DND-41 (cell line): ENCODE data around the gene MIR17HG.
A peak's percentile ranks its signal among the peaks of the same experiment; 100 is the strongest.

ENCODE experiments used
- ATAC-seq: fragments of 200-7000 bp; cut with Tn5 transposase; 3 replicates; pipeline ENCODE4 v1.9.1; 2021; ENCODE audit warnings: low read depth; ENCODE audit not compliant: insufficient read depth
- DNase-seq: peaks from one replicate; pipeline ENCODE4 v3.0.0-alpha.2; 2020
- H2AFZ ChIP-seq: 2 replicates; pipeline ENCODE4 v1.6.0; 2012; ENCODE audit warnings: low read depth, low read length
- H3K27ac ChIP-seq: 2 replicates; pipeline ENCODE4 v1.5.1; 2012; ENCODE audit warnings: low read length, inconsistent platforms
- H3K27me3 ChIP-seq: fragments of 200-600 bp; sonication (generic); 2 replicates; pipeline ENCODE4 v1.6.0; 2012; ENCODE audit warnings: low read length, mild to moderate bottlenecking, inconsistent platforms; ENCODE audit not compliant: insufficient read depth, poor library complexity
- H3K36me3 ChIP-seq: 2 replicates; pipeline ENCODE4 v1.5.1; 2012; ENCODE audit warnings: low read length, inconsistent platforms; ENCODE audit not compliant: insufficient read depth
- H3K4me1 ChIP-seq: 2 replicates; pipeline ENCODE4 v1.5.1; 2012; ENCODE audit warnings: mild to moderate bottlenecking, low read length; ENCODE audit not compliant: insufficient read depth
- H3K4me2 ChIP-seq: 2 replicates; pipeline ENCODE4 v1.6.0; 2012; ENCODE audit warnings: mild to moderate bottlenecking, moderate library complexity, low read length, inconsistent platforms; ENCODE audit not compliant: insufficient read depth
- H3K4me3 ChIP-seq, 2 experiments: fragments of 200-600 bp in 1 of 2; shearing (Covaris generic) in 1 of 2; 2 replicates each; pipeline ENCODE4 v1.5.1; 2012 to 2016; ENCODE audit warnings: inconsistent platforms in 2 of 2, low read length in 2 of 2, mild to moderate bottlenecking in 2 of 2, low read depth in 1 of 2, moderate library complexity in 1 of 2
- H3K79me2 ChIP-seq: 2 replicates; pipeline ENCODE4 v1.6.0; 2012; ENCODE audit warnings: low read length, inconsistent platforms; ENCODE audit not compliant: insufficient read depth
- H3K9ac ChIP-seq: 2 replicates; pipeline ENCODE4 v1.6.0; 2012; ENCODE audit warnings: low read depth, mild to moderate bottlenecking, inconsistent platforms, low read length, moderate library complexity
- H3K9me3 ChIP-seq: 2 replicates; pipeline ENCODE4 v1.5.1; 2012; ENCODE audit warnings: low read length, moderate library complexity, mild to moderate bottlenecking, inconsistent platforms; ENCODE audit not compliant: insufficient read depth, severe bottlenecking
- H4K20me1 ChIP-seq: 2 replicates; pipeline ENCODE4 v1.6.0; 2012; ENCODE audit warnings: low read length; ENCODE audit not compliant: insufficient read depth
- CTCF ChIP-seq: IDR thresholded peaks from 2 replicates; pipeline ENCODE4 v1.5.1; 2012; ENCODE audit warnings: borderline replicate concordance, low read length, moderate library complexity, mild to moderate bottlenecking; ENCODE audit not compliant: poor library complexity, severe bottlenecking; ENCODE audit errors: extremely low read depth
- EZH2 ChIP-seq: IDR thresholded peaks from 3 replicates; pipeline ENCODE4 v1.6.1; 2012; ENCODE audit warnings: borderline replicate concordance, low read depth, mild to moderate bottlenecking, moderate library complexity, low read length, inconsistent platforms; ENCODE audit not compliant: severe bottlenecking

Gene MIR17HG

GRCh38 chr13:91356919-91357612, 9.6 kb downstream of the MIR17HG start:
- no peak overlapping the region for H3K4me2 ChIP-seq
- no peaks in the 10 kb centered on the region for H3K27me3 ChIP-seq
- ATAC-seq (peak; percentile 0; the same call in 1 of the 3 replicates), DNase-seq (no peak)
- peaks cover 6% of the 10 kb centered on the region for H3K4me1 ChIP-seq
- H4K20me1 ChIP-seq = peaks cover 67% of the 10 kb centered on the region
- H3K27ac ChIP-seq = no peak overlapping the region
- peaks cover 58% of the 10 kb centered on the region for H3K36me3 ChIP-seq
- H3K9ac ChIP-seq = no peak overlapping the region
- no peaks in the 10 kb centered on the region for H3K9me3 ChIP-seq
- peaks cover 27% of the 10 kb centered on the region for H3K79me2 ChIP-seq
- no peak overlapping the region for H2AFZ ChIP-seq
- no peak overlapping the region for H3K4me3 ChIP-seq
- TF ChIP-seq EZH2 = no peak
- TF ChIP-seq CTCF = no peak

- H3K4me3 ChIP-seq = no peak overlapping the region
- H3K36me3 ChIP-seq = peaks cover 51% of the 10 kb centered on the region
- no peaks in the 10 kb centered on the region for H3K9me3 ChIP-seq
- H3K27ac ChIP-seq = no peak overlapping the region
- H3K79me2 ChIP-seq = peaks cover 20% of the 10 kb centered on the region; the same call in 1 of the 2 replicates
- no peak for TF ChIP-seq CTCF
- no peak for TF ChIP-seq EZH2
- no peak overlapping the region for H2AFZ ChIP-seq
- H3K4me2 ChIP-seq = no peak overlapping the region
- H3K4me1 ChIP-seq = no peaks in the 10 kb centered on the region
- peaks cover 60% of the 10 kb centered on the region for H4K20me1 ChIP-seq
- no peak for DNase-seq
- H3K9ac ChIP-seq = no peak overlapping the region
- H3K27me3 ChIP-seq = no peaks in the 10 kb centered on the region
- ATAC-seq = peak; percentile 1; the same call in 2 of the 3 replicates
Measured at GRCh38 chr13:91357613-91358386, 10.3 kb downstream of the MIR17HG start.

GRCh38 chr13:91358387-91358782, 10.9 kb downstream of the MIR17HG start:
- ATAC-seq (peak; percentile 29), DNase-seq (no peak)
- Histone ChIP-seq H3K27ac (0 out of 2 replicates have a peak overlapping the region, but pooled peaks have one; percentile 6), H3K9me3 (no peaks in the 10 kb centered on the region), H3K9ac (no peak overlapping the region), H3K27me3 (no peaks in the 10 kb centered on the region), H3K4me3 (no peak overlapping the region), H3K4me1 (no peaks in the 10 kb centered on the region), H3K4me2 (no peak overlapping the region), H2AFZ (no peak overlapping the region), H4K20me1 (peaks cover 54% of the 10 kb centered on the region), H3K79me2 (peaks cover 14% of the 10 kb centered on the region; the same call in 1 of the 2 replicates), H3K36me3 (peaks cover 45% of the 10 kb centered on the region)
- no peak for TF ChIP-seq CTCF
- TF ChIP-seq EZH2 = no peak
